ENCODE measurements around the gene PIP5K1B.

DNA sequence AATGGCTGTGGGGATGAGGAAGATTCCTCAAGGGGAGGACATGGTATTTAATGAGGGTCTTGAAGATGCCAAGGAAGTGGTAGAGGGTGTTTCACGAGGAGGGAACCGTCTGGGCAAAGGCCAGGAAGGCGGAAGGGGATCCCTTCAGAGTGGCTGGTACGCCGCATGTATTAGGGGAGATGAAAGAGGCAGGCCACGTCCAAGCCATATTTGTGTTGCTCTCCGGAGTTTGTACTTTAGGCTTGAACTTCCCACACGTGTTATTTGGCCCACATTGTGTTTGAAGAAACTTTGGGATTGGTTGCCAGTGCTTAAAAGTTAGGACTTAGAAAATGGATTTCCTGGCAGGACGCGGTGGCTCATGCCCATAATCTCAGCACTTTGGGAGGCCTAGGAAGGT, 331.8 kb downstream of the PIP5K1B start:
- TF ChIP-seq REST (IDR thresholded peaks at IDR 0.05; ENCODE audit: insufficient read depth in 1 of 2, low read depth in 2 of 2, low read length in 2 of 2), result no peak
- TF ChIP-seq POLR2AphosphoS5 (IDR thresholded peaks at IDR 0.05; ENCODE audit: low read depth, low read length), result no peak

Measured in PFSK-1 (cell line).